HepG2 (cell line): ENCODE measurements around the gene NEDD4L. TPM values are rescaled to one million over a fixed set of nuclear protein-coding genes. Genes with fewer than 3 reads are reported as not detected.

Experiments
- ARID5B ChIP-seq: IDR thresholded peaks from 2 replicates; pipeline ENCODE4 v1.4.0; 2020; ENCODE audit warnings: mild to moderate bottlenecking, missing genetic modification reagents
- ATF1 ChIP-seq: IDR thresholded peaks from 2 replicates; pipeline ENCODE4 v1.6.1; 2016; ENCODE audit warnings: mild to moderate bottlenecking, control low read depth
- EHMT2 ChIP-seq: fragments of 200-600 bp; sonication (generic); IDR thresholded peaks from 2 replicates; pipeline ENCODE4 v1.7.0; 2017; ENCODE audit warnings: antibody characterized with exemption, low read depth, low read length, borderline replicate concordance
- GRHL1 ChIP-seq: sonication (generic); formaldehyde crosslinking; conservative IDR thresholded peaks from 2 replicates; pipeline ENCODE4 v1.8.0; 2022; ENCODE audit warnings: missing genetic modification reagents
- HMG20B ChIP-seq: conservative IDR thresholded peaks from 2 replicates; pipeline ENCODE4 v1.6.1; 2016; ENCODE audit warnings: missing genetic modification reagents, missing compliant biosample characterization
- HNRNPK ChIP-seq: fragments of 200-400 bp; formaldehyde crosslinking; IDR thresholded peaks from 2 replicates; pipeline ENCODE4 v1.6.1; 2018; ENCODE audit warnings: low read length, low read depth, moderate library complexity, mild to moderate bottlenecking; ENCODE audit not compliant: poor library complexity, severe bottlenecking
- HNRNPLL ChIP-seq: fragments of 200-400 bp; formaldehyde crosslinking; IDR thresholded peaks from 2 replicates; pipeline ENCODE4 v1.6.1; 2017; ENCODE audit warnings: mild to moderate bottlenecking, low read depth, low read length; ENCODE audit not compliant: poor library complexity, severe bottlenecking
- LBX2 ChIP-seq: sonication (generic); formaldehyde crosslinking; IDR thresholded peaks from 2 replicates; pipeline ENCODE4 v1.5.0; 2020; ENCODE audit warnings: missing genetic modification reagents, mild to moderate bottlenecking, borderline replicate concordance
- MAFK ChIP-seq, 2 experiments: IDR thresholded peaks in 1 of 2; conservative IDR thresholded peaks in 1 of 2; 2 replicates each; pipeline ENCODE4 v1.6.1; 2011; ENCODE audit warnings: improper control_type of control experiment in 2 of 2, low read length in 2 of 2
- NR1H2 ChIP-seq: sonication (generic); formaldehyde crosslinking; IDR thresholded peaks from 2 replicates; pipeline ENCODE4 v1.8.1; 2022; ENCODE audit warnings: low read depth, missing genetic modification reagents, borderline replicate concordance
- PRDM10 ChIP-seq: sonication (generic); formaldehyde crosslinking; IDR thresholded peaks from 2 replicates; pipeline ENCODE4 v1.4.0; 2020; ENCODE audit warnings: low read depth, missing genetic modification reagents
- RORA ChIP-seq: sonication (generic); formaldehyde crosslinking; IDR thresholded peaks from 2 replicates; pipeline ENCODE4 v1.5.0; 2020; ENCODE audit warnings: mild to moderate bottlenecking, missing genetic modification reagents, moderate library complexity
- RXRB ChIP-seq: IDR thresholded peaks from 2 replicates; pipeline ENCODE4 v1.6.1; 2016; ENCODE audit warnings: borderline replicate concordance, missing genetic modification reagents, missing compliant biosample characterization
- ZFP41 ChIP-seq: sonication (generic); formaldehyde crosslinking; IDR thresholded peaks from 2 replicates; pipeline ENCODE4 v1.4.0; 2020; ENCODE audit warnings: mild to moderate bottlenecking, missing genetic modification reagents, borderline replicate concordance
- ZNF34 ChIP-seq: sonication (generic); formaldehyde crosslinking; IDR thresholded peaks from 2 replicates; pipeline ENCODE4 v1.4.0; 2020; ENCODE audit warnings: mild to moderate bottlenecking, missing genetic modification reagents, borderline replicate concordance
- ZNF660 ChIP-seq: sonication (generic); formaldehyde crosslinking; IDR thresholded peaks from 2 replicates; pipeline ENCODE4 v1.5.1; 2020; ENCODE audit warnings: mild to moderate bottlenecking, low read depth, missing genetic modification reagents, borderline replicate concordance
- ZNF75D ChIP-seq: sonication (generic); formaldehyde crosslinking; IDR thresholded peaks from 2 replicates; pipeline ENCODE4 v1.8.1; 2023; ENCODE audit warnings: missing genetic modification reagents, mild to moderate bottlenecking, borderline replicate concordance
- polyA plus RNA-seq, 8 experiments: library from polyadenylated mRNA; depleted of rRNA in 3 of 8; stranded (reverse) in 7 of 8; unstranded in 1 of 8; fragments of >200 nt; fragmentation: Illumina TruSeq in 4 of 8; extraction: Trizol in 4 of 8; gene quantifications; 2 replicates each; pipeline versions ENCODE4 v1.2.1 to v1.2.3, GENCODE V29; 2011 to 2016; ENCODE audit warnings: low read depth in 4 of 8, missing spikeins in 1 of 8, mixed read lengths in 1 of 8; ENCODE audit not compliant: insufficient read depth in 1 of 8
- total RNA-seq, 5 experiments: library from RNA; depleted of rRNA; stranded (reverse); fragments of >200 nt; fragmentation: Illumina TruSeq; extraction: Trizol; gene quantifications; 2 replicates each; pipeline ENCODE4 v1.2.3, GENCODE V29; 2016; ENCODE audit warnings: low read depth in 1 of 5

Gene NEDD4L
- total and polyA plus RNA-seq, 2 of the 13 experiments (the other 11 are each of a cell fraction or from before 2014, with no cell fraction given): 168 to 390 TPM

GRCh38 chr18:58013241-58014211, 30.5 kb upstream of the NEDD4L start (continued):
- TF ChIP-seq ARID5B (CRISPR knock-in tag): peak; percentile 99
- TF ChIP-seq EHMT2: no peak; the same call in 1 of the 2 replicates
- TF ChIP-seq HNRNPLL: no peak
- no peak for TF ChIP-seq ZNF75D (CRISPR knock-in tag)
- no peak for TF ChIP-seq ZNF660 (CRISPR knock-in tag)
- TF ChIP-seq ZNF34: peak; percentile 73; the same call in 1 of the 2 replicates
- TF ChIP-seq RORA (CRISPR knock-in tag): no peak
- peak; percentile 89 for TF ChIP-seq RXRB (CRISPR knock-in tag)
- peak; percentile 94 for TF ChIP-seq HMG20B (CRISPR knock-in tag)
- TF ChIP-seq ZFP41 (CRISPR knock-in tag): no peak
- no peak; the same call in 1 of the 2 replicates for TF ChIP-seq NR1H2 (CRISPR knock-in tag)
- TF ChIP-seq LBX2: no peak
- TF ChIP-seq PRDM10 (CRISPR knock-in tag): no peak
- no peak for TF ChIP-seq HNRNPK
- peak; percentile 78 for TF ChIP-seq ATF1
- no peak for TF ChIP-seq GRHL1 (CRISPR knock-in tag)
- TF ChIP-seq MAFK (conservative IDR thresholded peaks at IDR 0.05 in 1 of 2, IDR thresholded peaks at IDR 0.05 in 1 of 2; ENCODE audit: low read length in 2 of 2): peak in 1 of 2 experiments; percentile 26; a peak in 1 of 4 replicates
